Lung (tissue), 12 donors: Measurements from ENCODE around the gene BRCA1. TPM values are rescaled to one million over a fixed set of nuclear protein-coding genes. Genes with fewer than 3 reads are reported as not detected.
A peak's percentile ranks its signal among the peaks of the same experiment; 100 is the strongest.

Experiments
- ATAC-seq: fragments of 200-7000 bp; cut with Tn5 transposase; one replicate; pipeline ENCODE4 v1.9.1; 2020; ENCODE audit warnings: moderate number of reproducible peaks; ENCODE audit not compliant: insufficient read depth, low FRiP score
- DNase-seq, 3 donors: peaks; one replicate each; pipeline ENCODE4 v3.0.0-alpha.2; 2013 to 2017
- H3K27ac ChIP-seq, 2 donors: one replicate each; pipeline ENCODE4 v1.5.1; 2013; ENCODE audit warnings: mild to moderate bottlenecking in 2 of 2, moderate library complexity in 2 of 2, control low read depth in 1 of 2, inconsistent platforms in 1 of 2, low read depth in 1 of 2, low read length in 1 of 2
- H3K27me3 ChIP-seq, 3 donors: one replicate each; pipeline ENCODE4 v1.5.1; 2013; ENCODE audit warnings: low read length in 2 of 3; ENCODE audit not compliant: control insufficient read depth in 3 of 3, insufficient read depth in 3 of 3
- H3K36me3 ChIP-seq, 4 donors: one replicate each; pipeline ENCODE4 v1.5.1; 2013; ENCODE audit warnings: low read length in 4 of 4, mild to moderate bottlenecking in 1 of 4, moderate library complexity in 1 of 4; ENCODE audit not compliant: control insufficient read depth in 4 of 4, insufficient read depth in 4 of 4
- H3K4me1 ChIP-seq, 5 donors: one replicate each; pipeline ENCODE4 v1.5.1; 2013; ENCODE audit warnings: low read length in 5 of 5, mild to moderate bottlenecking in 2 of 5, moderate library complexity in 1 of 5; ENCODE audit not compliant: control insufficient read depth in 5 of 5, insufficient read depth in 5 of 5
- H3K4me3 ChIP-seq: one replicate; pipeline ENCODE4 v1.5.1; 2013; ENCODE audit warnings: mild to moderate bottlenecking, control low read depth, moderate library complexity
- H3K9ac ChIP-seq, 2 donors: one replicate each; pipeline ENCODE4 v1.5.1; 2013; ENCODE audit warnings: low read length in 2 of 2, control low read depth in 1 of 2; ENCODE audit not compliant: insufficient read depth in 1 of 2
- H3K9me3 ChIP-seq, 4 donors: one replicate each; pipeline ENCODE4 v1.5.1; 2013; ENCODE audit warnings: low read length in 3 of 4, mild to moderate bottlenecking in 1 of 4, moderate library complexity in 1 of 4; ENCODE audit not compliant: control insufficient read depth in 4 of 4, insufficient read depth in 3 of 4
- WGBS, 2 donors: extraction: QIAGEN DNeasy Blood & Tissue Kit; methylation state at CpG; one replicate each; pipeline ENCODE4 v1.1.7; 2013; 5-methylcytosine and 5-hydroxymethylcytosine counted together
- polyA plus RNA-seq, 2 donors: library from polyadenylated mRNA; stranded (reverse); fragments of 200-250 nt; gene quantifications; one replicate each; pipeline ENCODE4 v1.2.1, GENCODE V29; 2013
- total RNA-seq, 2 donors: library from RNA; depleted of rRNA in 1 of 2; stranded (reverse); fragments of >200 nt in 1 of 2; gene quantifications; one replicate each; pipeline ENCODE4 v1.2.1, GENCODE V29; 2014 to 2021
- TF ChIP-seq, protein P1 (sequence below): IDR thresholded peaks from 2 replicates; pipeline ENCODE4 v1.5.1; 2012; ENCODE audit warnings: mild to moderate bottlenecking; ENCODE audit errors: control extremely low read depth, extremely low read depth
- donor health status: control.
- donor health status: control.
- donor health status: Bipolar disorder and iron deficiency.
- donor health status: healthy.
- donor health status: DM: yes; HTN: yes; CAD: no.

The BRCA1 gene
- total and polyA plus RNA-seq, 4 donors: 2.0 to 15.7 (median 6.0) TPM

DNA sequence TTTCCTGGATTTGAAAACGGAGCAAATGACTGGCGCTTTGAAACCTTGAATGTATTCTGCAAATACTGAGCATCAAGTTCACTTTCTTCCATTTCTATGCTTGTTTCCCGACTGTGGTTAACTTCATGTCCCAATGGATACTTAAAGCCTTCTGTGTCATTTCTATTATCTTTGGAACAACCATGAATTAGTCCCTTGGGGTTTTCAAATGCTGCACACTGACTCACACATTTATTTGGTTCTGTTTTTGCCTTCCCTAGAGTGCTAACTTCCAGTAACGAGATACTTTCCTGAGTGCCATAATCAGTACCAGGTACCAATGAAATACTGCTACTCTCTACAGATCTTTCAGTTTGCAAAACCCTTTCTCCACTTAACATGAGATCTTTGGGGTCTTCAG, 32.3 kb downstream of the BRCA1 start:
- TF ChIP-seq, protein P1, sequence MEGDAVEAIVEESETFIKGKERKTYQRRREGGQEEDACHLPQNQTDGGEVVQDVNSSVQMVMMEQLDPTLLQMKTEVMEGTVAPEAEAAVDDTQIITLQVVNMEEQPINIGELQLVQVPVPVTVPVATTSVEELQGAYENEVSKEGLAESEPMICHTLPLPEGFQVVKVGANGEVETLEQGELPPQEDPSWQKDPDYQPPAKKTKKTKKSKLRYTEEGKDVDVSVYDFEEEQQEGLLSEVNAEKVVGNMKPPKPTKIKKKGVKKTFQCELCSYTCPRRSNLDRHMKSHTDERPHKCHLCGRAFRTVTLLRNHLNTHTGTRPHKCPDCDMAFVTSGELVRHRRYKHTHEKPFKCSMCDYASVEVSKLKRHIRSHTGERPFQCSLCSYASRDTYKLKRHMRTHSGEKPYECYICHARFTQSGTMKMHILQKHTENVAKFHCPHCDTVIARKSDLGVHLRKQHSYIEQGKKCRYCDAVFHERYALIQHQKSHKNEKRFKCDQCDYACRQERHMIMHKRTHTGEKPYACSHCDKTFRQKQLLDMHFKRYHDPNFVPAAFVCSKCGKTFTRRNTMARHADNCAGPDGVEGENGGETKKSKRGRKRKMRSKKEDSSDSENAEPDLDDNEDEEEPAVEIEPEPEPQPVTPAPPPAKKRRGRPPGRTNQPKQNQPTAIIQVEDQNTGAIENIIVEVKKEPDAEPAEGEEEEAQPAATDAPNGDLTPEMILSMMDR: no peak
- no peak for ATAC-seq
- H3K9me3 ChIP-seq: no peaks in the 10 kb centered on the region
- no peak overlapping the region for H3K9ac ChIP-seq
- H3K4me1 ChIP-seq: peaks cover 0 to 2% (median 0%) of the 10 kb centered on the region in 5 donors
- no peak overlapping the region for H3K4me3 ChIP-seq
- WGBS, 2 donors: 63 to 68% methylated on average over 4 of the region's 4 CpGs
- no peaks in the 10 kb centered on the region for H3K27me3 ChIP-seq
- H3K36me3 ChIP-seq: peaks cover 0 to 8% (median 0%) of the 10 kb centered on the region in 4 donors
- H3K27ac ChIP-seq: no peak overlapping the region
- DNase-seq: no peak

DNA sequence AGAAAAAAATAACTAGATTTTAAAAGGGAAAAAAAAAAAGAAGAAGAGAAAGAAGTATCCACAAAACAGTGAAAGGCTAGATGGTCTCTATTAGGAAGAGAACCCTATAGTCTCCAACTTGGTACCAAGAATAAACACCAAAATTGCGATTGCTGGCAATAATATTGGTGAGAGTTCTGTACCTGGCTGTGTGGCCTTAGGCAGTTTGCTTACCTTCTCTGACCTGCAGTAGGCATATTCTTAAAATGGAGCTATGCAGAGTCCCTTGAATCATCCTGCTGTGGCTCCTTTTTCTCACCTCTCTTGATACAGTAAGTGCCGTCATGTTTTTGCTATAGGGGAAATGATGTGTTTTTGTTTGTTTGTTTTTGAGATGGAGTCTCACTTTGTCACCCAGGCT, 35.1 kb downstream of the BRCA1 start:
- Histone ChIP-seq H3K36me3 (peaks cover 0 to 8% (median 0%) of the 10 kb centered on the region in 4 donors), H3K4me3 (no peak overlapping the region), H3K27me3 (no peaks in the 10 kb centered on the region), H3K9ac (no peak overlapping the region), H3K4me1 (peaks cover 0 to 2% (median 0%) of the 10 kb centered on the region in 5 donors), H3K27ac (no peak overlapping the region), H3K9me3 (no peaks in the 10 kb centered on the region)
- TF ChIP-seq, protein P1: no peak
- WGBS, 2 donors: 94 to 97% methylated on average over 2 of the region's 2 CpGs
- DNase-seq (no peak), ATAC-seq (no peak)

DNA sequence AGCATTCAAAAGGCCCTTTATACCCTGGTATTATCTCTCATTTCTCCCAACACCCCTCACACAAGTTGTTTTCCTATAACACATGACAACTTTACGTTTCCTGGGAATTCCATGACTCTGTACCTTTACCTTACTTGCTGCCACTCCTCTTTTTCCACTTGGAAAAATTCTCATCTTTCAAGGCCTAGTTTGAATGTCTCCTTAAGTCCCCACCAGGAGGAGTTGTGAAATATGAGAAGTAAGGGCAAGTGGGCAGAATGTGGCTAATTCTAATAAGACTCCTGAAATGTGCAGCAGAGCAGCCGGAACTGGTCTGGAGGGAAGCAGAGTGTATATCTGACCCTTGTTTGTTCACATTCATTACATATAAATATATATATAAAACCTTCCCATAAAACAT, 39.7 kb downstream of the BRCA1 start:
- DNase-seq (peak in 2 of 3 donors; percentile 26 to 53), ATAC-seq (no peak)
- H3K27ac ChIP-seq: no peak overlapping the region
- 79 to 94% methylated on average over 2 of the region's 2 CpGs for WGBS, 2 donors
- H3K4me1 ChIP-seq: peaks cover 0 to 2% (median 0%) of the 10 kb centered on the region in 5 donors
- H3K9me3 ChIP-seq: no peaks in the 10 kb centered on the region
- H3K36me3 ChIP-seq: peaks cover 0 to 9% (median 5%) of the 10 kb centered on the region in 4 donors
- no peaks in the 10 kb centered on the region for H3K27me3 ChIP-seq
- H3K9ac ChIP-seq: no peak overlapping the region
- TF ChIP-seq, protein P1: no peak
- H3K4me3 ChIP-seq: no peak overlapping the region

DNA sequence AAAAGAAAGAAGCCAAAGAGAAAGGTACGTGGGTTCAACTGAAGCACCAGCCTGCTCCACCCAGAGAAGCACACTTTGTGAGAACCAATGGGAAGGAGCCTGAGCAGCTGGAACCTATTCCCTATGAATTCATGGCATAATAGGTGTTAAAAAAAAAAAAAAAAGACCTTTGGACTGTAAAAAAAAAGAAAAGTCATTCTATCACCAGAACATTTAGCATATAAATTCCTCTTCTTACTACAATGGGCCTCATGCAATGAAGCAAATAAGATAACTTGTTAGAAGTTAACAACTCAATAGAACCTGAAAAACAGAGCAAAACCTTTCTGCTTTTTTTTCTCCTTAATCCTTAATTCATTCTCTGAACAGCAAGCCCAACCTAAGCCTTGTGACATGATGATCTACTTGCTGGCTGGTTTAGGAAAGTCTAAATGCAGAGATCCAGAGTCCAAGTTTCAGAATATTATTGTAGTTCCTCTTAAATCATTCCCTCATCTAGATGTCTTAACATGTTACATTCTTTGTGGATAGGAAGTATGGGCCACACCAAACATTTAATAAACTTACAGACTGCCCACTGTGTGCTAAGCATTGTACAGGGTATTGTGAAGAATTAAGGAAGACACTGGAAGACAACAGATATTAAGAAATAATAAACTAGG, 45.4 kb downstream of the BRCA1 start:
- Histone ChIP-seq H3K4me3 (no peak overlapping the region), H3K27ac (no peak overlapping the region), H3K9me3 (no peaks in the 10 kb centered on the region), H3K27me3 (no peaks in the 10 kb centered on the region), H3K36me3 (peaks cover 0 to 9% (median 5%) of the 10 kb centered on the region in 4 donors), H3K9ac (no peak overlapping the region), H3K4me1 (peaks cover 0 to 2% (median 0%) of the 10 kb centered on the region in 5 donors)
- no peak for DNase-seq
- TF ChIP-seq, protein P1: no peak
- no peak for ATAC-seq
- 93 to 94% methylated on average over 1 of the region's 1 CpG for WGBS, 2 donors
